ENCODE measurements around the gene GRIK1. TPM values are rescaled to one million over a fixed set of nuclear protein-coding genes. Genes with fewer than 3 reads are reported as not detected.

The GRIK1 gene
- total RNA-seq, 2 donors from 2014 or later = 0.21 TPM; not detected in 1

DNA sequence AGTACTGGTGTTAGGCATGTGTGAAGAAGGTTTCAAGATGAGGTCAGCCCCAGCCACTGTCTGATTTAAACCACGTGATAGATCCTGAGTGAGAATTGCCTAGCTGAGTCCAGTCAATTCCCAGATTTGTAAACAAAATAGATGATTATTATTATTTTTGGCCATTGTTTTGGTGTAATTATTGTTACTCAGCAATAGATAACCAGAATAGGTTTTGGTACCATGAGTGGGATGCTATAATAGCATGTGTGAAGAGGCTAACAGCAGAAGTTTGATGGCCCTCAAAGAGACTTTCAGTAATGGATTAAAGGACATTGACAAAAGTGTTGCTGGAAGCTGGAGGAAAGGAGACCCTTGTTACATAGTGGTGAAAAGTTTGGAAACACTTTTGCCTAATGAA lies 426.3 kb downstream of the GRIK1 start:
- Histone ChIP-seq H3K27ac (no peak overlapping the region), H3K4me3 (no peak overlapping the region), H3K27me3 (replicated peaks; ENCODE audit: insufficient read depth) (no peaks in the 10 kb centered on the region), H3K36me3 (no peaks in the 10 kb centered on the region), H3K4me1 (ENCODE audit: control insufficient read depth in 1 of 2, low read depth in 2 of 2) (no peaks in the 10 kb centered on the region), H3K9me3 (peaks cover 7% of the 10 kb centered on the region)
- no peak for DNase-seq (ENCODE audit: low spot score)
- no peak for TF ChIP-seq CTCF (IDR thresholded peaks at IDR 0.05)
- ATAC-seq (ENCODE audit: insufficient number of reproducible peaks, low FRiP score, low read depth) = no peak

GRCh38 chr21:29511096-29511495 lies 428.7 kb downstream of the GRIK1 start:
- Histone ChIP-seq H3K9me3 (peaks cover 7% of the 10 kb centered on the region), H3K4me1 (ENCODE audit: control insufficient read depth in 1 of 2, low read depth in 2 of 2) (no peaks in the 10 kb centered on the region), H3K4me3 (no peak overlapping the region), H3K27me3 (replicated peaks; ENCODE audit: insufficient read depth) (no peaks in the 10 kb centered on the region), H3K27ac (no peak overlapping the region), H3K36me3 (no peaks in the 10 kb centered on the region)
- no peak for ATAC-seq (ENCODE audit: insufficient number of reproducible peaks, low FRiP score, low read depth)
- no peak for TF ChIP-seq CTCF (IDR thresholded peaks at IDR 0.05)
- DNase-seq (ENCODE audit: low spot score) = no peak

GRCh38 chr21:29509121-29509520 lies 430.7 kb downstream of the GRIK1 start:
- H3K27ac ChIP-seq = no peak overlapping the region
- no peak for DNase-seq (ENCODE audit: low spot score)
- ATAC-seq (ENCODE audit: insufficient number of reproducible peaks, low FRiP score, low read depth) = no peak
- H3K9me3 ChIP-seq = peaks cover 5% of the 10 kb centered on the region
- H3K36me3 ChIP-seq = no peaks in the 10 kb centered on the region
- H3K4me3 ChIP-seq = no peak overlapping the region
- H3K4me1 ChIP-seq (ENCODE audit: control insufficient read depth in 1 of 2, low read depth in 2 of 2) = no peaks in the 10 kb centered on the region
- no peaks in the 10 kb centered on the region for H3K27me3 ChIP-seq (replicated peaks; ENCODE audit: insufficient read depth)
- no peak for TF ChIP-seq CTCF (IDR thresholded peaks at IDR 0.05)

- Histone ChIP-seq H3K36me3 (no peaks in the 10 kb centered on the region), H3K4me1 (ENCODE audit: control insufficient read depth in 1 of 2, low read depth in 2 of 2) (no peaks in the 10 kb centered on the region), H3K9me3 (no peaks in the 10 kb centered on the region), H3K27me3 (replicated peaks; ENCODE audit: insufficient read depth) (no peaks in the 10 kb centered on the region), H3K27ac (no peak overlapping the region), H3K4me3 (no peak overlapping the region)
- ATAC-seq (ENCODE audit: insufficient number of reproducible peaks, low FRiP score, low read depth) (no peak), DNase-seq (ENCODE audit: low spot score) (no peak)
- TF ChIP-seq CTCF (IDR thresholded peaks at IDR 0.05) = no peak
Measured at GRCh38 chr21:29508301-29508700, 431.5 kb downstream of the GRIK1 start.

DNA sequence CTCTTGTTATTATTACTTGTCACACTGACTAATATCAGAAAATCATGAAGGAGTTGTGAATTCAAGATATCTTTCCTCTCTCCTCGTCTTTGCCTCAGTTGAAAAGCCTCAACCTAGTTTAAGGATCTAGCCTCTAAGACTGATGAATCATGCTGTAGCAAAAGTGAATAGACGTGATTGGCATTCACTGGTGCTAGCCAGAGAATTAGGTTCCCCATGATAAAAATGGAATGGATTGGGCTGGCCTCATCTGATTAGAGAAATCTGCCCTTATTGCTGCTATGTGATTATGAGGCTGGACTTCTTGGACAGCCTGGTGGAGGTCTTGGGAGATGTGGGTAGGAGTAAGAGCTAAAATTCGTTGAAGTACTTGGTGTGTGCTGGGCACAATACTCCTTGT lies 432.8 kb downstream of the GRIK1 start:
- no peaks in the 10 kb centered on the region for H3K36me3 ChIP-seq
- H3K9me3 ChIP-seq = no peaks in the 10 kb centered on the region
- H3K4me1 ChIP-seq (ENCODE audit: control insufficient read depth in 1 of 2, low read depth in 2 of 2) = no peaks in the 10 kb centered on the region
- no peaks in the 10 kb centered on the region for H3K27me3 ChIP-seq (replicated peaks; ENCODE audit: insufficient read depth)
- no peak for TF ChIP-seq CTCF (IDR thresholded peaks at IDR 0.05)
- ATAC-seq (ENCODE audit: insufficient number of reproducible peaks, low FRiP score, low read depth) = no peak
- DNase-seq (ENCODE audit: low spot score) = no peak
- no peak overlapping the region for H3K4me3 ChIP-seq
- no peak overlapping the region for H3K27ac ChIP-seq

Data from thoracic aorta (tissue), 2 donors.